ENCODE data around the gene MRPL57. TPM values are rescaled to one million over a fixed set of nuclear protein-coding genes. Genes with fewer than 3 reads are reported as not detected.

MRPL57 gene
- total and polyA plus RNA-seq, 4 donors = 14.6 to 49.4 (median 21.6) TPM

DNA sequence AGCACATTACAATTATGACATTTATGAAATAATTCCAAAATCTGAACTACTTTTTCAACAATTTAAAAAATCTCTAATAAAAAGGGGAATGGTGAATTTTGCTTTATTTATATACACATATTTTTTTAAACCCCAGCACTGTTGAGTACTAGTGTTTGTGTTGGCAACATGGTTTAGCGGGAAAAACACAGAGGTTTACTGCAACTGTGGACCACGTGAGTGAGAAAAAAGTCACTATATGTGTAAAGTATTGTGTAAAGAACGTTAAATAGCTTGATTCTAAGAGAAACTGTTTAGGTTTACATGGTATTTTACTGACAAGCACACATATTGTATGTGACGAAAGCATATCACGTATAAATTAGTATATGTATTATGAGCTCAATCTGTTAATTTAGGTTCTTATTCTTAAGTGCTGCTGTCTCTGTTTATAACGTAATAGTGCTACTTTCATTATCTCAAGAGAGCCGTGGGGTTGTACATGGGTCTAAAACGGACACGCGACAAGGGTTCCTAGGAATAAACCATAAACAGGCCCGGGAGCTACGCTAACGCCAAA is 723 bp upstream of the MRPL57 start:
- no peaks in the 10 kb centered on the region for H3K27me3 ChIP-seq (ENCODE audit: control insufficient read depth in 4 of 4, insufficient read depth in 4 of 4, low read length in 3 of 4)
- H3K36me3 ChIP-seq (ENCODE audit: control insufficient read depth in 4 of 4, insufficient read depth in 3 of 4, low read depth in 1 of 4, low read length in 3 of 4) = peaks cover 0 to 2% (median 0%) of the 10 kb centered on the region in 4 donors
- no peak for DNase-seq (ENCODE audit: low spot score)
- H3K9me3 ChIP-seq (ENCODE audit: control insufficient read depth in 4 of 4, low read length in 3 of 4) = no peaks in the 10 kb centered on the region
- H3K27ac ChIP-seq (ENCODE audit: low read depth in 1 of 2, low read length in 2 of 2) = peak overlapping the region in 1 of 2 donors; percentile 78
- peak overlapping the region in 1 of 2 donors; percentile 32 for H3K9ac ChIP-seq (ENCODE audit: low read depth in 1 of 2, low read length in 2 of 2)
- no peak for TF ChIP-seq SP1 (IDR thresholded peaks at IDR 0.05)
- TF ChIP-seq EGR1 (IDR thresholded peaks at IDR 0.05; ENCODE audit: low read depth in 2 of 2) = no peak
- no peak for TF ChIP-seq RAD21 (IDR thresholded peaks at IDR 0.05)
- TF ChIP-seq HNF4G (IDR thresholded peaks at IDR 0.05) = no peak
- no peak for TF ChIP-seq RXRA (IDR thresholded peaks at IDR 0.05)
- TF ChIP-seq, protein P1, sequence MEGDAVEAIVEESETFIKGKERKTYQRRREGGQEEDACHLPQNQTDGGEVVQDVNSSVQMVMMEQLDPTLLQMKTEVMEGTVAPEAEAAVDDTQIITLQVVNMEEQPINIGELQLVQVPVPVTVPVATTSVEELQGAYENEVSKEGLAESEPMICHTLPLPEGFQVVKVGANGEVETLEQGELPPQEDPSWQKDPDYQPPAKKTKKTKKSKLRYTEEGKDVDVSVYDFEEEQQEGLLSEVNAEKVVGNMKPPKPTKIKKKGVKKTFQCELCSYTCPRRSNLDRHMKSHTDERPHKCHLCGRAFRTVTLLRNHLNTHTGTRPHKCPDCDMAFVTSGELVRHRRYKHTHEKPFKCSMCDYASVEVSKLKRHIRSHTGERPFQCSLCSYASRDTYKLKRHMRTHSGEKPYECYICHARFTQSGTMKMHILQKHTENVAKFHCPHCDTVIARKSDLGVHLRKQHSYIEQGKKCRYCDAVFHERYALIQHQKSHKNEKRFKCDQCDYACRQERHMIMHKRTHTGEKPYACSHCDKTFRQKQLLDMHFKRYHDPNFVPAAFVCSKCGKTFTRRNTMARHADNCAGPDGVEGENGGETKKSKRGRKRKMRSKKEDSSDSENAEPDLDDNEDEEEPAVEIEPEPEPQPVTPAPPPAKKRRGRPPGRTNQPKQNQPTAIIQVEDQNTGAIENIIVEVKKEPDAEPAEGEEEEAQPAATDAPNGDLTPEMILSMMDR (IDR thresholded peaks at IDR 0.05; ENCODE audit: low read depth, low read length, missing input control) = no peak
- TF ChIP-seq, protein P2, sequence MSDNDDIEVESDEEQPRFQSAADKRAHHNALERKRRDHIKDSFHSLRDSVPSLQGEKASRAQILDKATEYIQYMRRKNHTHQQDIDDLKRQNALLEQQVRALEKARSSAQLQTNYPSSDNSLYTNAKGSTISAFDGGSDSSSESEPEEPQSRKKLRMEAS (IDR thresholded peaks at IDR 0.05) = no peak
- TF ChIP-seq, protein P3, sequence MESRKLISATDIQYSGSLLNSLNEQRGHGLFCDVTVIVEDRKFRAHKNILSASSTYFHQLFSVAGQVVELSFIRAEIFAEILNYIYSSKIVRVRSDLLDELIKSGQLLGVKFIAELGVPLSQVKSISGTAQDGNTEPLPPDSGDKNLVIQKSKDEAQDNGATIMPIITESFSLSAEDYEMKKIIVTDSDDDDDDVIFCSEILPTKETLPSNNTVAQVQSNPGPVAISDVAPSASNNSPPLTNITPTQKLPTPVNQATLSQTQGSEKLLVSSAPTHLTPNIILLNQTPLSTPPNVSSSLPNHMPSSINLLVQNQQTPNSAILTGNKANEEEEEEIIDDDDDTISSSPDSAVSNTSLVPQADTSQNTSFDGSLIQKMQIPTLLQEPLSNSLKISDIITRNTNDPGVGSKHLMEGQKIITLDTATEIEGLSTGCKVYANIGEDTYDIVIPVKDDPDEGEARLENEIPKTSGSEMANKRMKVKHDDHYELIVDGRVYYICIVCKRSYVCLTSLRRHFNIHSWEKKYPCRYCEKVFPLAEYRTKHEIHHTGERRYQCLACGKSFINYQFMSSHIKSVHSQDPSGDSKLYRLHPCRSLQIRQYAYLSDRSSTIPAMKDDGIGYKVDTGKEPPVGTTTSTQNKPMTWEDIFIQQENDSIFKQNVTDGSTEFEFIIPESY (IDR thresholded peaks at IDR 0.05) = no peak
- no peak for TF ChIP-seq FOXA2 (IDR thresholded peaks at IDR 0.05)
- TF ChIP-seq HNF4A (conservative IDR thresholded peaks at IDR 0.05) = no peak
- TF ChIP-seq YY1 (IDR thresholded peaks at IDR 0.05) = no peak
- TF ChIP-seq, protein P4, sequence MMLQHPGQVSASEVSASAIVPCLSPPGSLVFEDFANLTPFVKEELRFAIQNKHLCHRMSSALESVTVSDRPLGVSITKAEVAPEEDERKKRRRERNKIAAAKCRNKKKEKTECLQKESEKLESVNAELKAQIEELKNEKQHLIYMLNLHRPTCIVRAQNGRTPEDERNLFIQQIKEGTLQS (IDR thresholded peaks at IDR 0.05) = no peak
- TF ChIP-seq GABPA (IDR thresholded peaks at IDR 0.05 in 1 of 2, conservative IDR thresholded peaks at IDR 0.05 in 1 of 2) = no peak
- no peak for TF ChIP-seq JUND (IDR thresholded peaks at IDR 0.05)
- no peak for TF ChIP-seq NR2F2 (IDR thresholded peaks at IDR 0.05)
- TF ChIP-seq, protein P5, sequence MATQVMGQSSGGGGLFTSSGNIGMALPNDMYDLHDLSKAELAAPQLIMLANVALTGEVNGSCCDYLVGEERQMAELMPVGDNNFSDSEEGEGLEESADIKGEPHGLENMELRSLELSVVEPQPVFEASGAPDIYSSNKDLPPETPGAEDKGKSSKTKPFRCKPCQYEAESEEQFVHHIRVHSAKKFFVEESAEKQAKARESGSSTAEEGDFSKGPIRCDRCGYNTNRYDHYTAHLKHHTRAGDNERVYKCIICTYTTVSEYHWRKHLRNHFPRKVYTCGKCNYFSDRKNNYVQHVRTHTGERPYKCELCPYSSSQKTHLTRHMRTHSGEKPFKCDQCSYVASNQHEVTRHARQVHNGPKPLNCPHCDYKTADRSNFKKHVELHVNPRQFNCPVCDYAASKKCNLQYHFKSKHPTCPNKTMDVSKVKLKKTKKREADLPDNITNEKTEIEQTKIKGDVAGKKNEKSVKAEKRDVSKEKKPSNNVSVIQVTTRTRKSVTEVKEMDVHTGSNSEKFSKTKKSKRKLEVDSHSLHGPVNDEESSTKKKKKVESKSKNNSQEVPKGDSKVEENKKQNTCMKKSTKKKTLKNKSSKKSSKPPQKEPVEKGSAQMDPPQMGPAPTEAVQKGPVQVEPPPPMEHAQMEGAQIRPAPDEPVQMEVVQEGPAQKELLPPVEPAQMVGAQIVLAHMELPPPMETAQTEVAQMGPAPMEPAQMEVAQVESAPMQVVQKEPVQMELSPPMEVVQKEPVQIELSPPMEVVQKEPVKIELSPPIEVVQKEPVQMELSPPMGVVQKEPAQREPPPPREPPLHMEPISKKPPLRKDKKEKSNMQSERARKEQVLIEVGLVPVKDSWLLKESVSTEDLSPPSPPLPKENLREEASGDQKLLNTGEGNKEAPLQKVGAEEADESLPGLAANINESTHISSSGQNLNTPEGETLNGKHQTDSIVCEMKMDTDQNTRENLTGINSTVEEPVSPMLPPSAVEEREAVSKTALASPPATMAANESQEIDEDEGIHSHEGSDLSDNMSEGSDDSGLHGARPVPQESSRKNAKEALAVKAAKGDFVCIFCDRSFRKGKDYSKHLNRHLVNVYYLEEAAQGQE (IDR thresholded peaks at IDR 0.05) = no peak
- no peak for TF ChIP-seq TAF1 (conservative IDR thresholded peaks at IDR 0.05)
- TF ChIP-seq FOXA1 (IDR thresholded peaks at IDR 0.05) = no peak
- H3K4me1 ChIP-seq (ENCODE audit: control insufficient read depth in 4 of 4, insufficient read depth in 4 of 4, low read length in 3 of 4) = peaks cover 6 to 19% (median 15%) of the 10 kb centered on the region in 4 donors
- H3K4me3 ChIP-seq (ENCODE audit: low read depth in 1 of 3, low read length in 3 of 3) = peak overlapping the region; percentile 57 to 84 (median 68)
- WGBS = 1% methylated on average over 13 of the region's 13 CpGs
